HUES48 (cell line): ENCODE results near the gene FAM240A.
"Not testable (repeated sequence)": the region's sequence is repeated elsewhere in the genome, so short reads cannot be mapped to it uniquely, and the experiment has no call there.

ENCODE experiments used
- H3K27ac ChIP-seq: one replicate; pipeline ENCODE4 v1.7.0; 2013; ENCODE audit warnings: low read depth, low read length, inconsistent platforms
- H3K27me3 ChIP-seq: 2 replicates; pipeline ENCODE4 v1.6.1; 2013; ENCODE audit warnings: mild to moderate bottlenecking, low read length; ENCODE audit not compliant: control insufficient read depth, insufficient read depth
- H3K36me3 ChIP-seq: 2 replicates; pipeline ENCODE4 v1.6.1; 2013; ENCODE audit warnings: low read length; ENCODE audit not compliant: control insufficient read depth, insufficient read depth
- H3K4me1 ChIP-seq: 2 replicates; pipeline ENCODE4 v1.6.1; 2013; ENCODE audit warnings: mild to moderate bottlenecking, low read length; ENCODE audit not compliant: control insufficient read depth, insufficient read depth
- H3K4me3 ChIP-seq: 2 replicates; pipeline ENCODE4 v1.5.1; 2013; ENCODE audit warnings: mild to moderate bottlenecking, low read depth, low read length
- H3K9ac ChIP-seq: 2 replicates; pipeline ENCODE4 v1.6.1; 2013; ENCODE audit warnings: mild to moderate bottlenecking, low read depth, low read length, moderate library complexity
- H3K9me3 ChIP-seq: 2 replicates; pipeline ENCODE4 v1.6.1; 2013; ENCODE audit warnings: low read length; ENCODE audit not compliant: control insufficient read depth, insufficient read depth

The FAM240A gene

DNA sequence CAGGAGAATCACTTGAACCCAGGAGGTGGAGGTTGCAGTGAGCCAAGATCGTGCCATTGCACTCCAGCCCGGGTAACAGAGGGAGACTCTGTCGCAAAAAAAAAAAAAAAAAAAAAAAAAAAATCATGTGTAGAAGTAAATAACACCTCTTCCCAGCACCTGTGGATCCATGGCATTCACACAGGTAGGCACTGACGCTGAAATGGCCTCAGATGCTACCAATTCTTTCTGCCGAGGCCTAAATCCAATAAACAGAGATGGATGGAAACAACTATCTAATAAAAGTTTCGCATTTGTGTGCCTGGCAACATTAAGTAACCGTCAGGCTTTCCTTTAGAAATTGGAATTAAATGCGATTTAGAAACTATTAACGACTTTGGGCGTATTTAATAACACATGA lies 35.9 kb upstream of the FAM240A start:
- Histone ChIP-seq H3K27me3 (no peaks in the 10 kb centered on the region), H3K9me3 (no peaks in the 10 kb centered on the region), H3K4me3 (peak overlapping the region; percentile 97), H3K36me3 (peaks cover 27% of the 10 kb centered on the region), H3K9ac (peak overlapping the region; percentile 99), H3K4me1 (peaks cover 46% of the 10 kb centered on the region), H3K27ac (peak overlapping the region; percentile 98)

DNA sequence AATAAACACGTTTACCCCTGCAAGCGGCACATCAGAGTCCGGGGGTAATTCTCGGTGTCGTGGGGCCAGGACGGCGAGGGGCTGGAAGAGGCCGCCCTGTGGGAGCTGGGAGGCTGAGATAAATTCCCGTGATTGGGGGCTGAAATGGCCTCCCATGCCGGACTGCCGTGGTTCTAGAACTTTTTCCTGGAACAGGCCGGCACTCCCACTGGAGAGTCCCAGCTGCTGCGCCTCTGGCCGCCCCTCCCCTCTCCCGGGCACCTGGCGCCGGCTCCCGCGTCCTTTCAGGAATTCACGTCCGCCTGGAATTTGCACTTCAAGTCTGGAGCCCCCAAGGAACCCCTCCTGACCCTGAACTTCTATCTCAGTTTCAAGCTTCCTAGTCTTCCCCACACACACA lies 35.4 kb upstream of the FAM240A start:
- H3K9ac ChIP-seq, result peak overlapping the region; percentile 99
- peaks cover 43% of the 10 kb centered on the region for H3K4me1 ChIP-seq
- H3K27ac ChIP-seq, result peak overlapping the region; percentile 98
- peaks cover 31% of the 10 kb centered on the region for H3K36me3 ChIP-seq
- no peaks in the 10 kb centered on the region for H3K27me3 ChIP-seq
- no peaks in the 10 kb centered on the region for H3K9me3 ChIP-seq
- peak overlapping the region; percentile 97 for H3K4me3 ChIP-seq

DNA sequence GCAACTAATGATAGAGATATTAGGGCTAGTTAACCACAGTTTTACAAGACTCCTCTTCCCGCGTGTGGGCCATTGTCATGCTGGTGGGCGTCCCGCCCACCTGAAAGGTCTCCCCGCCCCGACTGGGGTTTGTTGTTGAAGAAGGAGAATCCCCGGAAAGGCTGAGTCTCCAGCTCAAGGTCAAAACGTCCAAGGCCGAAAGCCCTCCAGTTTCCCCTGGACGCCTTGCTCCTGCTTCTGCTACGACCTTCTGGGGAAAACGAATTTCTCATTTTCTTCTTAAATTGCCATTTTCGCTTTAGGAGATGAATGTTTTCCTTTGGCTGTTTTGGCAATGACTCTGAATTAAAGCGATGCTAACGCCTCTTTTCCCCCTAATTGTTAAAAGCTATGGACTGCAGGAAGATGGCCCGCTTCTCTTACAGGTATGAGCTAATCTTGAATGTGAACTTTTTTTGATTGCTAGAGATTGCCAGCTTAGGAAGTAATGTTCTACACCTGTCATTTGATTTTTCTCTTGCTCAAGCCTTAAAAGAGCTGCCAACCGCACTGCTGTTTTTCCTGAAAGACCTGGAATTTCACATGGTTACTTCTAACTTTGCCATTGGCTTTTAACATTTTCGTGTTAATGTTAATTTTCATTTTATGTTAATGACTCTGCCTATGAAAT lies 34.6 kb upstream of the FAM240A start:
- Histone ChIP-seq H3K9ac (peak overlapping the region; percentile 99), H3K4me1 (peaks cover 41% of the 10 kb centered on the region), H3K4me3 (peak overlapping the region; percentile 97), H3K27ac (peak overlapping the region; percentile 98), H3K36me3 (peaks cover 39% of the 10 kb centered on the region)
- not testable (repeated sequence) for H3K9me3 ChIP-seq, H3K27me3 ChIP-seq

DNA sequence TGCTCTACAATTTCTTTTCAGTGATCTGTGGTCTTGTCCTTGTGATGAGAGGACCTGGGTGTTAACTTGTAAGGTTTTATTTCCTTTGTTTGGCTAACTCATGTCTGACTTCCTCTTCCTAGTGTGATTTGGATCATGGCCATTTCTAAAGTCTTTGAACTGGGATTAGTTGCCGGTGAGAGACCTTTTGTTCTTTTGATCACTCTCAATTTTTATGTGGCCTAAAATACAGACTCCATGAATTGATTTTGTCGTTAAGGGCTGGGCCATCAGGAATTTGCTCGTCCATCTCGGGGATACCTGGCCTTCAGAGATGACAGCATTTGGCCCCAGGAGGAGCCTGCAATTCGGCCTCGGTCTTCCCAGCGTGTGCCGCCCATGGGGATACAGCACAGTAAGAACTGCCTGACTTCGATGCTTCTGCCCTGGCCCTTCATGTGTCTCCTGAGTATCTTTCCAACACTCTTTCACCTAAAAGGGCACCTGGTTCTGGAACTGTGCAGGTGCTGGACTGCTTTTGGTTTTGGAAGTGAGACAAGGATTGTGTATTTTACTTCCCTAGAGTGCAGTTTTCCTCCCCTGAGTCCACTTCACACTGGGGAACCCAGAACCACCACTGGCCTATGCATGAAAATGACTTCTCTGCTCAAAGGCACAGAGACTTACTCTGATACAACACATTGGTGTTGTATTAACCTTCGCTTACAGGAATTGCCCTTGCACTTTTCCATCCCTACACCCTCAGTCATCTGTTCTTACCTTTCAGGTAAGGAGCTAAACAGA lies 33.2 kb upstream of the FAM240A start:
- no peaks in the 10 kb centered on the region for H3K9me3 ChIP-seq
- peak overlapping the region; percentile 99 for H3K9ac ChIP-seq
- peak overlapping the region; percentile 98 for H3K27ac ChIP-seq
- peaks cover 30% of the 10 kb centered on the region for H3K4me1 ChIP-seq
- H3K27me3 ChIP-seq, result no peaks in the 10 kb centered on the region
- H3K36me3 ChIP-seq, result peaks cover 52% of the 10 kb centered on the region
- peak overlapping the region; percentile 97 for H3K4me3 ChIP-seq

DNA sequence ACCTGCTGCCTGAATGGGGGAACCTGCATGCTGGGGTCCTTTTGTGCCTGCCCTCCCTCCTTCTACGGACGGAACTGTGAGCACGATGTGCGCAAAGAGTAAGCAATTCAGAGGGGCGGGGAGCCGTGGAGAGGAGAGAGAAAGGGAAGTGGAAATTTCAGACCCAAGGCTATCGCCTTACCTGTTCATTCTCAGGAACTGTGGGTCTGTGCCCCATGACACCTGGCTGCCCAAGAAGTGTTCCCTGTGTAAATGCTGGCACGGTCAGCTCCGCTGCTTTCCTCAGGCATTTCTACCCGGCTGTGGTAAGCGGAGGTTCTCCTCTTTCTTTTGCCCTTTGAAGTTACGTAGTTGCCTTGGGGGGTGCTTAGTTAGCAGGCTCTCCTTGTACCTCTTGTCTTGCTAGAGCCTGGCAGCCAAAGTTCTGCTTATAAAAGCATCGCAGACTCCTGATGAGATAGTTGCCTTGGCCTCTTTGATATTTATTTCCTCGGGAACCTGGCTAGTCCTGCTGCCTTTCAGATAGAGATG lies 32.5 kb upstream of the FAM240A start:
- Histone ChIP-seq H3K4me1 (peaks cover 25% of the 10 kb centered on the region), H3K36me3 (peaks cover 58% of the 10 kb centered on the region), H3K9me3 (no peaks in the 10 kb centered on the region), H3K4me3 (peak overlapping the region; percentile 97), H3K27me3 (no peaks in the 10 kb centered on the region), H3K9ac (peak overlapping the region; percentile 99), H3K27ac (peak overlapping the region; percentile 98)

DNA sequence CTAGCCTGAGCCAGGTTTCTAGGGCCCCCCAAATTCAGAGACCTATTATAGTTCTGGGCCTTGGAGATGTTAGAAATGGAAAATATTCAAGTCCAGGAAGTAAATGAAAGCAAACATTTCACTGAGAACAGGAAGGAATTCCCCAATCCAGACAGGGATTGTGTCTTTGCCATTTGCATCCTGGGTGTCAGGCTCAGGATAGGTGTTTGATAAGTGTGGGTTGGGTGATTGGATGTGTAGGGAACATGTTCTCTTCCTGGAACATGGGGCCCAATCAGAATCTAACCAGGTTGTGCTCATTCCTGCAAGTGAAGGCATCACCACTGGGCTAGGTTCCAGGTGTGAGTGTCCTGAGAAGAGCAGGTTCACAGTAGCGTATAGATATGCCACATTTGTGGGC lies 31.6 kb upstream of the FAM240A start:
- Histone ChIP-seq H3K27ac (no peak overlapping the region), H3K9me3 (no peaks in the 10 kb centered on the region), H3K4me3 (peak overlapping the region; percentile 97), H3K9ac (peak overlapping the region; percentile 99; the same call in 1 of the 2 replicates), H3K4me1 (peaks cover 16% of the 10 kb centered on the region), H3K27me3 (no peaks in the 10 kb centered on the region), H3K36me3 (peaks cover 66% of the 10 kb centered on the region)

DNA sequence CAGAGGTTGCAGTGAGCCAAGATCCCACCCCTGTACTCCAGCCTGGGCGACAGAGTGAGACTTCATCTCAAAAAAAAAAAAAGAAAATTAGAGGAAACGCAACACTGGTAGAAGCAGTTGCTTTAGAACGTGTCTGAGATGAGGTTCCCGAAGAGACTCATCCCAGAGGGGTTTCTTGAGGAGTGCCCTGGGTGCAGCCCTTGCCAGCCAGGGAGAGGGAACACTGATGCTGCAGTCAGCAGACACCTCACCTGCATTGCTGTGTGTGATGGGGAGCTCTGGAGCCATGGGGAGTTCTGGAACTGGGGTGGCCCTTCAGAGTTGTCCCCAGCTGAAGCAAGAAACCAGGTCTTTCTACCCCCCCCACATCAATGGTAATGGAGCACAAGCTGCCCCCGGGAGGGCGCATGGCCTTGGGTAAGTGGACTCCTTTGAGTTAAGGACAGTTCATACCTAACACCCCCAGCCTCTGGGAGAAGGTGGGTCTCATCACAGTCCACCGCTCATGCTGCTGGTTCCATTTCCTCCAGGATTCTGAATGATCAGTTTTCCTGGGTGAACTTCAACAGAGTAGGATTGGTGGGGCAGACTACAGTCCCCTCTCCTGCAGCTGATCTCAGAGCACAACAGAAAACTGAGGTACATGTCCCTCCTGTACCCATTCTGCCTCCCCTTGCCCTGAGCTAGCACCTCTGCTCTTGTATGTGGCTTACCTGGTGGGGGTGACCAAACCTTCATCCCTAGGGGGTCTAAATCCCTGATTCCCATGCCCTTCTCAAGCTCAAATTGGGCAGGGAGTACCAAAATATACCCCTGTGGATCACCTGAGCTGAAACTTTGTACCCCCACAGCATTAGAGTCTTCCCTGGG lies 27.5 kb upstream of the FAM240A start:
- peaks cover 9% of the 10 kb centered on the region for H3K9me3 ChIP-seq
- no peak overlapping the region for H3K9ac ChIP-seq
- H3K27me3 ChIP-seq, result no peaks in the 10 kb centered on the region
- H3K4me3 ChIP-seq, result no peak overlapping the region
- peaks cover 13% of the 10 kb centered on the region for H3K4me1 ChIP-seq
- peaks cover 57% of the 10 kb centered on the region for H3K36me3 ChIP-seq
- H3K27ac ChIP-seq, result no peak overlapping the region

DNA sequence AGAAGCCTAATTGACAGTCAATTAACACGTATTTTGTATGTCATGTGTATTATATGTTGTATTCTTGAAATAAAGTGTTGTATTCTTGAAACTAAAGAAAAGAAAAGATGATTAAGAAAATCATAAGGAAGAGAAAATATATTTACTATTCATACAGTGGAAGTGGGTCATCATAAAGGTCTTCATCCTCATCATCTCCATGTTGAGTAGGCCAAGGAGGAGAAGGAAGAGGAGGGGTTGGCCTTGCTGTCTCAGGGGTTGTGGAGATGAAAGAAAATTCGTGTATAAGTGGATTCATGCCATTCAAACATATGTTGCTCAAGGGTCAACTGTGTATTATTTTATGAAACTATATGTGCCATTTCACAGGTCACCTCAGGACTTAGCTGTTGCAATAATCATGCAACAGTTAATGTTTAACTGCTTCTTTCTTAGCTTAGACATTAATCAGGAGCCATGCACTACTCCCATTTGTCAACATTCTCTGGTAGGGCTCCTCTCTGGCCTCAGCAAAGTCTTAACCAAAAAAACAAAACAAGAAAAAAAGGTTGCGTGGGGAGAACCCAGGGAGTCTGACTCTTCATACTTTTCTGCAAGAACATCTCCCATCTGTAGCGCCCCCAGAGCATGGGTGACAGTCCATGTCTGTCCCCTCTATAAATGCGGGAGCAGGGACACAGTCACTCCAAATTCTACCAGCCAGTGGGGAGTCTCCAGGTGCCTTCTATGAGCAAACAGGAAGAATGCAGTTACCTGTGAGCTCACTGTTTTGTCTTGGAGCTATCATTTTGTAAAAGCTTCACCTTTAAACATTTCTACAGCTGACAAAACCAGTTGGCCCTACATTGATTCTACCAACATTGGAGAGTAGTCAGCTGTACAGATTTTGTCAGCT lies 26.3 kb upstream of the FAM240A start:
- Histone ChIP-seq H3K4me3 (no peak overlapping the region), H3K9me3 (peaks cover 18% of the 10 kb centered on the region), H3K36me3 (peaks cover 45% of the 10 kb centered on the region), H3K9ac (no peak overlapping the region), H3K27ac (no peak overlapping the region), H3K4me1 (peaks cover 4% of the 10 kb centered on the region; the same call in 1 of the 2 replicates), H3K27me3 (no peaks in the 10 kb centered on the region)

DNA sequence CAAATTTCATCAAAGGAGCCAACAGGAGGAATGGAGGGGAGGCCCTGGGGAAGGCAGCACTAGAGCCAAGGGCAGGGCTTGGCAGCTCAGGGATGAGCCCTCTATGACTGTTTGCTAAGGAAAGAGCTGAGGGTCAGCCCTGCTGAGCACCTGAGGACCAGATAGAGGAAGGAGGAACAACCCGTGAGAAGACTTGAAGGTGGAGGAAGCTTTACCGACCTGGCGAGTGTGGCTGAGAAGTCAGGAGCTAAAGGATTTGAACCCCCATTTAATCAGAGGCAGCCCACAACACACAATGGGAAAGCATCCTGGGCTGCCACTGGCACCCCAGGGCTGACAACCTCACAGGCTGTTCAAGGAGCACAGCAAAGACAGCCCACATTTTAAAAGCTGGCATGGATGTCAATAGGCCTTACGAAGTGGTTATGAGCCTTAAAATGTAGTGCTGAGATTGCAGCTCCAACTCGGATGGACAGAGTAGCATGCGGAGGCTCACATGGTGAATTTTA lies 25.5 kb upstream of the FAM240A start:
- Histone ChIP-seq H3K9me3 (peaks cover 20% of the 10 kb centered on the region), H3K27me3 (no peaks in the 10 kb centered on the region), H3K9ac (no peak overlapping the region), H3K27ac (no peak overlapping the region), H3K4me3 (no peak overlapping the region), H3K4me1 (peaks cover 4% of the 10 kb centered on the region; the same call in 1 of the 2 replicates), H3K36me3 (peaks cover 37% of the 10 kb centered on the region)

DNA sequence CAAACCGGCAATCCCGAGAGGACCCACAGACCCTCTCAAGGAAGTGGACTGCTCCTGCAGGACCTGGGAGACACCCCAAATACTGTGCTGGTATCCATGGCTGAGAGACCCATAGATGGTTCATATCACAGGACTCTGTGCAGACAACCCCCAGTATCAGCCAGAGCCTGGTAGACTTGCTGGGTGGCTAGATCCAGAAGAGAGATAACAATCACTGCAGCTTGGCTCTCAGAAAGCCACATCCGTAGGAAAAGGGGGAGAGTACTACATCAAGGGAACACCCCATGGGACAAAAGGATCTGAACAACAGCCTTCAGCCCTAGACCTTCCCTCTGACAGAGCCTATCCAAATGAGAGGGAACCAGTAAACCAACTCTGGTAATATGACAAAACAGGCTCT lies 25.1 kb upstream of the FAM240A start:
- peaks cover 33% of the 10 kb centered on the region for H3K36me3 ChIP-seq
- not testable (repeated sequence) for H3K9ac ChIP-seq, H3K4me1 ChIP-seq, H3K27me3 ChIP-seq, H3K4me3 ChIP-seq, H3K27ac ChIP-seq
- H3K9me3 ChIP-seq, result peaks cover 20% of the 10 kb centered on the region
